Large intestine (tissue), 1 donor: ENCODE results near the gene GORAB. TPM values are rescaled to one million over a fixed set of nuclear protein-coding genes. Genes with fewer than 3 reads are reported as not detected.

ENCODE experiments used
- polyA plus RNA-seq: library from polyadenylated mRNA; unstranded; fragments of 120-200 nt; gene quantifications from one replicate; pipeline ENCODE4 v1.2.1, GENCODE V29; 2013

Gene GORAB
- polyA plus RNA-seq, 1 donor = 14.2 TPM

Other genes starting within 250 kb of the GORAB start
- gene PRRX1, start 132.0 kb downstream of the GORAB start, polyA plus RNA-seq = 3.3 TPM